ENCODE measurements around the gene PRR35. TPM values are rescaled to one million over a fixed set of nuclear protein-coding genes. Genes with fewer than 3 reads are reported as not detected.

PRR35 gene
- total RNA-seq, 4 donors from 2014 or later = not detected

DNA sequence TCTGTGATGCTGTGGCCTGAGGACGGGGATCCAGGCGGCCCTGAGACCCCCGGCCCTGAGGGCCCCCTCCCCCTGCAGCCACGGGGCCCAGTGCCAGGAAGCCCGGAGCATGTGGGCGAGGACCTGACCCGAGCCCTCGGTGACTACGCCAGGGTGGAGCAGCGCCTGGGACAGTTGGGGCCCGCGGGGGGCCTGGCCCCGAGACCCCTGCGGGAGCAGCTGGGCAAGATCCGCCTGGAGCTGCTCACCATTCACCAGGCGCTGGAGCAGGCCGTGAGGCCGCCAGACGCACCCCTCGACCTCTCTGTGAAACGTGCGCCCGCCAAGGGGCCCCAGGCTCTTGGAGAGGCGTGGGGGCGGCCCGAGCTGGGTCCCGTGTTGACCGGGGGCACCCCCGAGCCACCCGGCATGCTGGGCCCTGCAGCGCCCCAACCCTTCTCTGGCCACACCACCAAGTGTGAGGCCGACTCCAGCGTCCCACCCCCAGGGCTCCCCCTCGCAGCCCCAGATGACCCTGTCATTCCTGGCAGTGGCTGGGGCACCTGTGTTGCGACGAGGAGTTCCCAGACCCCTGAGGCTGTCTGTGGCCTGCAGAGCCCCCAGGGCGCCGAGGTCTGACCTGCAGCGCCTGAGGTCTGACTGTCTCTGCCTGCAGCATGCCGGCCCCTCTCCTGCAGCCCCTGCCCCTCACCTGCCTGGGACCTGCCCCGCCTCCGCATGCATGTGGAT lies 4.7 kb downstream of the PRR35 start:
- TF ChIP-seq, protein P1, sequence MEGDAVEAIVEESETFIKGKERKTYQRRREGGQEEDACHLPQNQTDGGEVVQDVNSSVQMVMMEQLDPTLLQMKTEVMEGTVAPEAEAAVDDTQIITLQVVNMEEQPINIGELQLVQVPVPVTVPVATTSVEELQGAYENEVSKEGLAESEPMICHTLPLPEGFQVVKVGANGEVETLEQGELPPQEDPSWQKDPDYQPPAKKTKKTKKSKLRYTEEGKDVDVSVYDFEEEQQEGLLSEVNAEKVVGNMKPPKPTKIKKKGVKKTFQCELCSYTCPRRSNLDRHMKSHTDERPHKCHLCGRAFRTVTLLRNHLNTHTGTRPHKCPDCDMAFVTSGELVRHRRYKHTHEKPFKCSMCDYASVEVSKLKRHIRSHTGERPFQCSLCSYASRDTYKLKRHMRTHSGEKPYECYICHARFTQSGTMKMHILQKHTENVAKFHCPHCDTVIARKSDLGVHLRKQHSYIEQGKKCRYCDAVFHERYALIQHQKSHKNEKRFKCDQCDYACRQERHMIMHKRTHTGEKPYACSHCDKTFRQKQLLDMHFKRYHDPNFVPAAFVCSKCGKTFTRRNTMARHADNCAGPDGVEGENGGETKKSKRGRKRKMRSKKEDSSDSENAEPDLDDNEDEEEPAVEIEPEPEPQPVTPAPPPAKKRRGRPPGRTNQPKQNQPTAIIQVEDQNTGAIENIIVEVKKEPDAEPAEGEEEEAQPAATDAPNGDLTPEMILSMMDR (IDR thresholded peaks at IDR 0.05; ENCODE audit: low read depth) = no peak

- TF ChIP-seq, protein P1 (IDR thresholded peaks at IDR 0.05; ENCODE audit: low read depth) = no peak
Measured at GRCh38 chr16:565419-566330, 5.5 kb downstream of the PRR35 start.

DNA sequence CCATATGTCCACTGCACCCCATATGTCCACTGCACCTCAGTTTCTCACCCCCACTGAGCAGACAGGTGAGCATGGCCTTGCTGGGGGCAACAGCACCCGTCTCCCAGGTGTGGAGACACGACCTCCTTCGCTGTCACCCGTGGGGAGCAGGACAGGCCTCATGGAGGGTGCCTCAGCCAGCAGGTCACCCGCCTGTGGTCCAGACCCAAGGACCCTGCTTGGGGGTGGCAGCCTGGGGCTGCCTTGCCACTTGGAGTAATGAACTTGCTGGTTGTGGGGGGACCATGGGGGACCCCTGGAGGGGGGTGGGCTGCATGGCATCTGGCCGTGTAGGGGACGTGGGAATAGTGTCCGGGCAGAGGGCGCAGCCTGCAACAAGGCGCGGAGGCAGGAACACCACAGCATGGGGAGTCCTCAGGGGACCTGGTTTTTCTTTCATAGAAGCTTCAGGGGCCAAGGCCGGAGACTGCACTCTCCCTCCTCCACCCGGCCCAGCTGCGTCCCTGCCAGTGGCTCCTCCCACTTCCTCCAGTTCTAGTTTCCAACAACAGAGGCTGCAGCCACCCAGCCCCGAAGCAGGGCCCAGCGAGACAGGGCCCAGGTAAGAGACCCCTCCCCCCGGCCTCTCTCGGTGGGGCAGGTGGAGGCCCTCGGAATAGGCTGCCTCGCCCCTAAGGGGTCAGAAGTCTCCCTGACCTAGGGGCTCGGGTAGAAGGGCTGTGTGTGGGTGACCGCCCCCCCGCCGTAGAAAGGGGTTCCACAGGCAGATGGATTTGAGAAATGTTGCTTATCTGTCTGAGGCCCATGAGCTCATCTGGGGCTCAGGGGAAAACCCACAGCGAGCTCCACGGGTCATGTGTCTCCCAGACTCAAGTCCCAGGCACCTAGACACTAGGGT lies 6.5 kb downstream of the PRR35 start, which contains the start of gene NHLRC4:
Gene NHLRC4 (plus strand): TSS at position 531 of the 898 bp plus-strand sequence. CDS start 1,043 bp downstream, outside the sequence.
- TF ChIP-seq, protein P1 (IDR thresholded peaks at IDR 0.05; ENCODE audit: low read depth) = no peak

GRCh38 chr16:567373-568256 lies 7.4 kb downstream of the PRR35 start:
- TF ChIP-seq, protein P1 (IDR thresholded peaks at IDR 0.05; ENCODE audit: low read depth) = no peak

- TF ChIP-seq, protein P1 (IDR thresholded peaks at IDR 0.05; ENCODE audit: low read depth) = no peak
Measured at GRCh38 chr16:568401-569258, 8.4 kb downstream of the PRR35 start.

Measured in subcutaneous adipose tissue (tissue), 4 donors.